Transverse colon (tissue), 4 donors: Measurements from ENCODE around the gene OTOS.

Experiments
- CTCF ChIP-seq, 5 experiments: fragments of 200-600 bp in 3 of 5; fragments of 450-650 bp in 2 of 5; sonication (generic) in 3 of 5; IDR thresholded peaks; 1 replicate in 2 of 5; 2 replicates in 3 of 5; pipeline ENCODE4 v1.5.1; 2016 to 2017; ENCODE audit warnings: antibody characterized with exemption in 5 of 5, inconsistent platforms in 3 of 5, mild to moderate bottlenecking in 2 of 5, moderate library complexity in 1 of 5
- EP300 ChIP-seq: sonication (generic); formaldehyde crosslinking; IDR thresholded peaks from one replicate; pipeline ENCODE4 v1.6.1; 2017; ENCODE audit warnings: antibody characterized with exemption, low read depth
- POLR2A ChIP-seq: fragments of 450-650 bp; IDR thresholded peaks from one replicate; pipeline ENCODE4 v1.6.1; 2016; ENCODE audit warnings: antibody characterized with exemption, mild to moderate bottlenecking, moderate library complexity
- POLR2AphosphoS5 ChIP-seq, 3 donors: sonication (generic); formaldehyde crosslinking; IDR thresholded peaks; one replicate each; pipeline ENCODE4 v1.6.1; 2016; ENCODE audit warnings: antibody characterized with exemption in 3 of 3

GRCh38 chr2:240105982-240106381 is 34.5 kb downstream of the OTOS start:
- TF ChIP-seq CTCF (IDR thresholded peaks at IDR 0.05), result no peak
- TF ChIP-seq EP300, result no peak
- TF ChIP-seq POLR2A, result no peak
- no peak for TF ChIP-seq POLR2AphosphoS5 (IDR thresholded peaks at IDR 0.05)
